Fibroblast of pulmonary artery (primary cell): ENCODE results near the gene KCNJ8.

Source experiments
- DNase-seq: peaks from one replicate; pipeline ENCODE4 v3.0.0-alpha.2; 2010; ENCODE audit warnings: low read depth
- H3K4me3 ChIP-seq: replicated peaks from 2 replicates; pipeline ENCODE4 v1.5.1; 2011; ENCODE audit warnings: low read depth, mild to moderate bottlenecking, control low read depth, low read length, moderate library complexity
- TF ChIP-seq, protein P1 (sequence below): IDR thresholded peaks from 2 replicates; pipeline ENCODE4 v1.5.1; 2011; ENCODE audit warnings: mild to moderate bottlenecking, control low read depth, low read length, inconsistent platforms; ENCODE audit errors: missing control alignments

Gene KCNJ8

DNA sequence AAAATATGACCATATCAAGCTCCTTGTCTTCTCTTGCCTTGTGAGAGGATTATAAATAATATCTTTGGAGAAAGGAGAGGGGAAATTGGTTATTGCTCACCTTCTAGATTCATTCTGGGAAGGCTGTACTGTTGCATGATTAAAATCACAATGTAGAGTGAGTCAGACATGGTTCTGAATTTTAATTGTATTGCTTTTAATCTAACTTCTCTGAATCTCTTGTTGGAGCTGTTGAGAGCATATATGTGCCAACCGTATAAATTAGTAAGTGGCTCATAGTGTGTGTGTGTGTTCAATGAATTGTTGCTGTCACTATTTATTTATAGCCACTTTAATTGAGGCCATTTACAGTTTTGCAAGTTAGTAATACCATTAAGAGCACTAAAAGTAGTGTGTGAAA is 56.1 kb downstream of the KCNJ8 start:
- no peak for DNase-seq
- TF ChIP-seq, protein P1, sequence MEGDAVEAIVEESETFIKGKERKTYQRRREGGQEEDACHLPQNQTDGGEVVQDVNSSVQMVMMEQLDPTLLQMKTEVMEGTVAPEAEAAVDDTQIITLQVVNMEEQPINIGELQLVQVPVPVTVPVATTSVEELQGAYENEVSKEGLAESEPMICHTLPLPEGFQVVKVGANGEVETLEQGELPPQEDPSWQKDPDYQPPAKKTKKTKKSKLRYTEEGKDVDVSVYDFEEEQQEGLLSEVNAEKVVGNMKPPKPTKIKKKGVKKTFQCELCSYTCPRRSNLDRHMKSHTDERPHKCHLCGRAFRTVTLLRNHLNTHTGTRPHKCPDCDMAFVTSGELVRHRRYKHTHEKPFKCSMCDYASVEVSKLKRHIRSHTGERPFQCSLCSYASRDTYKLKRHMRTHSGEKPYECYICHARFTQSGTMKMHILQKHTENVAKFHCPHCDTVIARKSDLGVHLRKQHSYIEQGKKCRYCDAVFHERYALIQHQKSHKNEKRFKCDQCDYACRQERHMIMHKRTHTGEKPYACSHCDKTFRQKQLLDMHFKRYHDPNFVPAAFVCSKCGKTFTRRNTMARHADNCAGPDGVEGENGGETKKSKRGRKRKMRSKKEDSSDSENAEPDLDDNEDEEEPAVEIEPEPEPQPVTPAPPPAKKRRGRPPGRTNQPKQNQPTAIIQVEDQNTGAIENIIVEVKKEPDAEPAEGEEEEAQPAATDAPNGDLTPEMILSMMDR, result no peak
- H3K4me3 ChIP-seq, result no peak overlapping the region

DNA sequence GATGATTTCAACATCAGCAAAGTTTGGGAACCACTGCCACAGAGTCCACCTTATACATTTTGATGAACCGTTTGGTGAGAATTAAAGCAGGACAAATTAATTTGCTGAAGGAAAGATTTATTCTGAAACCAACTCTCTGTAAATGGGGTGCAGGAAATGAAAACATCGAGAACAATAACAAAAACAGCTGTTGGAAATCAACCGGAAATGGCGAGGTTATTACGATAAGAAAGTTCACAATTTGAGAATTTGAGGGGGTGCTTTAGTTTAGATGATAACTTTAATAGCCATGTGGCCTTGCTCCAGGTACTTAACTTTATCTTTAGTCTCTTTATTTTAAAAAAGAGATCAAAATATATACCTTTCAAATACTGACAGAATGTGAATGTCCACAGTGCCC is 56.7 kb downstream of the KCNJ8 start:
- DNase-seq, result no peak
- TF ChIP-seq, protein P1, result no peak
- H3K4me3 ChIP-seq, result no peak overlapping the region

- no peak overlapping the region for H3K4me3 ChIP-seq
- no peak for DNase-seq
- TF ChIP-seq, protein P1, result no peak
Observed at GRCh38 chr12:21715386-21715785, 59.1 kb downstream of the KCNJ8 start.
